ENCODE measurements around the gene SIRPG.

Gene SIRPG

DNA sequence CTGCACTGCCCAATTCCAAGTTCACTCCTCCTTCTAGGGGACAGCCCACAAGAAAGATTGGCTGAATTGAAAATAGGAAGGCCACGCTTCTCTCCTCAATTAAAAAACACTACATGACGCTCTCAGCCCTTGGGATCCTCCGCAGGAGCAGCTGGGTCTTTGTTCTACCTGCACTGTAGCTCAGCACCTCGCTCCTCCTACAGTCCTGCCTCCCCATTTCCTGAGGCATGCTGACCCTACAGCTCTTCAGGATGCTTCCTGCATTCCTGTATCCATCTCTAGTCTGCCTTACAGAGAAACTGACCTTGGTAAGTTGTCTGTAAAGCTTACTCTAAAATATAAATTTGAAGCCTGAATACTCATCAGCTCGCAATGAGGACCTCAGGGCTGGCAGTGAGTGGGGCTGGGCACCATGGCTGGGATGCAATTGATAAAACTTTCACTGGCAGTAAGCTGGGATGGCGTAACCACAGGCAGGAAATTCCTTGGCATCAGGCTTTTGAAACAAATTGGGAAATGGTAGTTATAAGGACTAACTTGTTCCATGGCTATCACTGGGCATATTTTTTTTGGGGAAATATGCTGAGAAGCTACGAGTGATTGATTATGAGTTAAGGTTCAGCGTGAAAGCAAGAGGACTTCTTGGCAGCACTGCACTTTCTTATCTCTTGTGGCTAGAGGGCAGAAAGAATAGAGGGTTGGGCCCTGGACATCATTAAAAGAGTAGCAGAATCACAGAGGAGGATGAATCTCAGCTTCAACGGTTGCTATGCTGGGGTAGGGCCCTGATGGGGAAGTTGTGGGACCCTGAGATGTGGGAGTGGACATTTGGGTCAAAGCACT, 26.0 kb downstream of the SIRPG start:
- H3K4me3 ChIP-seq (replicated peaks in 1 of 2; ENCODE audit: low read depth in 2 of 2, low read length in 2 of 2) = no peak overlapping the region
- peak in 1 of 2 donors; percentile 25 for DNase-seq (ENCODE audit: low read depth in 2 of 2)
- TF ChIP-seq, protein P1, sequence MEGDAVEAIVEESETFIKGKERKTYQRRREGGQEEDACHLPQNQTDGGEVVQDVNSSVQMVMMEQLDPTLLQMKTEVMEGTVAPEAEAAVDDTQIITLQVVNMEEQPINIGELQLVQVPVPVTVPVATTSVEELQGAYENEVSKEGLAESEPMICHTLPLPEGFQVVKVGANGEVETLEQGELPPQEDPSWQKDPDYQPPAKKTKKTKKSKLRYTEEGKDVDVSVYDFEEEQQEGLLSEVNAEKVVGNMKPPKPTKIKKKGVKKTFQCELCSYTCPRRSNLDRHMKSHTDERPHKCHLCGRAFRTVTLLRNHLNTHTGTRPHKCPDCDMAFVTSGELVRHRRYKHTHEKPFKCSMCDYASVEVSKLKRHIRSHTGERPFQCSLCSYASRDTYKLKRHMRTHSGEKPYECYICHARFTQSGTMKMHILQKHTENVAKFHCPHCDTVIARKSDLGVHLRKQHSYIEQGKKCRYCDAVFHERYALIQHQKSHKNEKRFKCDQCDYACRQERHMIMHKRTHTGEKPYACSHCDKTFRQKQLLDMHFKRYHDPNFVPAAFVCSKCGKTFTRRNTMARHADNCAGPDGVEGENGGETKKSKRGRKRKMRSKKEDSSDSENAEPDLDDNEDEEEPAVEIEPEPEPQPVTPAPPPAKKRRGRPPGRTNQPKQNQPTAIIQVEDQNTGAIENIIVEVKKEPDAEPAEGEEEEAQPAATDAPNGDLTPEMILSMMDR (IDR thresholded peaks at IDR 0.05; ENCODE audit: low read depth, low read length) = no peak

DNA sequence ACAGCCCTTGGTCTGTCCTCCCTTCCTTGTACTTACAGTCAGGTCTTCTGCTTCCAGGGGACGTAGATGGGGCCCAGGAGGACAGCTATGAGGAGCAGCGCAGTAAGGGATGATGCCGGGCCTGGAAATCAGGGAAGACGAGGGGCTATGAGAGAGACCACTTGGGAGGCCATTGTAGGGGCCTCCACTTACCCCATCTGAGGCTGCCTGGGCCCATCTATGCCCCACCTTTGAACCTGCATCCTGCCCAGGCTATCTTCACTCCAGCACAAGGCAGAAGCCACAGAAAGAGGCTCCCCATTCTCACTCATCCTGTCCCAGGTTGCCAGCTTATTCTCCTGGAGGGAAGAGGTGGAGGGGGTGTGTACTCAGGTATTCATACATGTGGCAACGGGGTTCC, 27.4 kb downstream of the SIRPG start:
- no peak for DNase-seq (ENCODE audit: low read depth in 2 of 2)
- H3K4me3 ChIP-seq (replicated peaks in 1 of 2; ENCODE audit: low read depth in 2 of 2, low read length in 2 of 2) = no peak overlapping the region
- TF ChIP-seq, protein P1 (IDR thresholded peaks at IDR 0.05; ENCODE audit: low read depth, low read length) = no peak

DNA sequence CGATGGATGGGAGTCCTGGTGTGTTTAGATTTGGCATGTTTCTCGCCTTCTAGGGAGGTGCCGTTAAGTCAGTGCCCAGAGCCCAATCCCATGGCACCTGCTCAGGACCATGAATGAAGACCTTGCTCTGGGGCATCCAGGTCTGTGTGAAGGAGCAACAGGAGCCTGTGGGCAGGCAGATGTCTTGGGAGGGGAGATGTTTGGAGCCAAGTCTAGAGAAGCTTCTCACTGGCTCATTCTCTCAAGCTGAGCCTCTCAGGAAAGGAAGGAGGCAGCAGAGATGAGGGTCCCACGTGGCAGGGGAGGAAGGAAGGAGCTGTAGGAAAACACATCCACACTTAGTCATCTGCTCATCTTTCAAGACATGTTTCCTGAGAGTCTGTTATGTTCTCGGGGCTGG, 28.3 kb downstream of the SIRPG start:
- TF ChIP-seq, protein P1 (IDR thresholded peaks at IDR 0.05; ENCODE audit: low read depth, low read length) = no peak
- no peak overlapping the region for H3K4me3 ChIP-seq (replicated peaks in 1 of 2; ENCODE audit: low read depth in 2 of 2, low read length in 2 of 2)
- no peak for DNase-seq (ENCODE audit: low read depth in 2 of 2)

DNA sequence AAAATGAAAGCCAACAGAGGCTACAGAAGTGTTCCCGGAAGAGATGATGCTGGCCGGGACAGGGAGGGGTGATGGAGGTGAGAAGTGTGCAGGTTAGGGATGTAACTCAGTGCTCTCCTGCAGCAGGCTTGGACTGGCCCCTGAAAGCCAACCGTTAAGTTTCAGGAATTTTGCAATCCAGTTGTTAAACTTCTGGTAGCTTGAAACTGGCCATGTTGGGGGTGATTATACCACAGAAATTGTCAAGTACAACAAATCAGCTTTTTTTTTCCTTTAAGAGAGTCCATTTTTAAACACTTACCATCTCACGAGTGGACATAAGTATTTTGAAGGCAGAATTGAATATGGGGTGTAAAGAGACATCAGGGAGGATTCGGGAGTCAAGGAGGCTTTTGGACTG, 29.0 kb downstream of the SIRPG start:
- no peak overlapping the region for H3K4me3 ChIP-seq (replicated peaks in 1 of 2; ENCODE audit: low read depth in 2 of 2, low read length in 2 of 2)
- no peak for DNase-seq (ENCODE audit: low read depth in 2 of 2)
- TF ChIP-seq, protein P1 (IDR thresholded peaks at IDR 0.05; ENCODE audit: low read depth, low read length) = no peak

DNA sequence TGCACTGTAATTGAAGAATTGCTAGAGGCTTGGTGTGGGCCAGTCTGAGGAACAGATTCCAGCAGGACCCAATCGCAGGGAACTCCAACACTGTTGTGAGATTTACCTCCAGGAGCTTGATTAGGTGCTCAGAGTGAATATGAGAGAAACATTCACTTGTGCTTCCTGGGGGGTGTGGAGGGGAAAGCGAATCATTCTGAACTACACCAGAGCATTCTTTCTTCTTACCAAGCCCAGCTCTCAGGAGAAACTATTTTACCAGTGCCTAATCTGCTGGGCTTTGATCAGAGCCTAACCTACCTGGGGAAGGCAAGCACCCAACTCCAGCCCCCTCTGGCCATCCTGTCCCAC, 30.4 kb downstream of the SIRPG start:
- no peak overlapping the region for H3K4me3 ChIP-seq (replicated peaks in 1 of 2; ENCODE audit: low read depth in 2 of 2, low read length in 2 of 2)
- no peak for DNase-seq (ENCODE audit: low read depth in 2 of 2)
- TF ChIP-seq, protein P1 (IDR thresholded peaks at IDR 0.05; ENCODE audit: low read depth, low read length) = no peak

DNA sequence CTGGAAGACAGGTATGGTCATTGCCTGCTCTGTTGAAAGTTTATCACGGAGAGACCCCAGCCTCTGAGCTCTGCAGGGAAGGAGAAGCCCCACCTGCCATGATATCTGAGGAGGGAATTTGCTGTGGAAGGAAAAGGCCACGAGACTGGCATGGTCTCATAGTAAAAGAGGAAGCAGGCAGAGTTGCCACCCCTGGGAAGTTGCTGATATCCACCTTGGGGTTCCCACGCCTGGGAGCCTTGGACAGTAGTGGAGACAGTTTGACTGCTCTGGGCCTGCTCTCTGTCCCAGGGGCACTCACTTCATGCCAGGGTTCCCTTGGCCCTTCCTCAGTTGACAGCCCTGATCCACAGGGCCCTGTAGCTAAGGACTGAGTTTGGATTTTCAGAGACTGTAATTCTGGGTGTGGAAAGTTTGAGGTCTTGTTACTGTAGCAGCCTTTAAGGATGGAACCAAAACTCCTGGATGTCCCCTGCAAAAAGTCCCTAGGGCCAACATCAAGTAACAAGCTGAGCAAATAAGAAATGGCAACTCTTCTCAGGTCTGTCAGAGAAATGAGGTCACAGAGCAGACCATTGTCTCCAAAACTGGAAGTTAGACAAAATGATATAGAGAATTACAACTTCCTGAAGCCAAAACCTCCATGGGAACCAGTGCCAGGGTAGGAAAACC, 30.9 kb downstream of the SIRPG start:
- DNase-seq (ENCODE audit: low read depth in 2 of 2) = no peak
- no peak overlapping the region for H3K4me3 ChIP-seq (replicated peaks in 1 of 2; ENCODE audit: low read depth in 2 of 2, low read length in 2 of 2)
- TF ChIP-seq, protein P1 (IDR thresholded peaks at IDR 0.05; ENCODE audit: low read depth, low read length) = no peak
